K562 (cell line): ENCODE results near the gene VKORC1. TPM values are rescaled to one million over a fixed set of nuclear protein-coding genes. Genes with fewer than 3 reads are reported as not detected.

Experiments used
- ARNT ChIP-seq, 2 experiments: fragments of 450-650 bp; IDR thresholded peaks; 2 replicates each; pipeline ENCODE4 v1.6.1; 2016; ENCODE audit warnings: mild to moderate bottlenecking in 1 of 2
- ASH1L ChIP-seq: fragments of 450-650 bp; IDR thresholded peaks from 2 replicates; pipeline ENCODE4 v1.6.1; 2018; ENCODE audit warnings: borderline replicate concordance, mild to moderate bottlenecking, low read depth; ENCODE audit not compliant: partially characterized antibody
- DNMT1 ChIP-seq: fragments of 450-650 bp; IDR thresholded peaks from 2 replicates; pipeline ENCODE4 v1.6.1; 2016; ENCODE audit warnings: antibody characterized with exemption, mild to moderate bottlenecking
- E2F3 ChIP-seq: fragments of 250-450 bp; sonication (Bioruptor Pico); IDR thresholded peaks from 2 replicates; pipeline ENCODE4 v1.4.0; 2020; ENCODE audit warnings: mild to moderate bottlenecking
- FOXJ3 ChIP-seq: sonication (generic); formaldehyde crosslinking; IDR thresholded peaks from 2 replicates; pipeline ENCODE4 v1.4.0; 2020; ENCODE audit warnings: mild to moderate bottlenecking, missing genetic modification reagents
- GATA2 ChIP-seq: sonication (generic); formaldehyde crosslinking; IDR thresholded peaks from 2 replicates; pipeline ENCODE4 v1.4.0; 2020; ENCODE audit warnings: mild to moderate bottlenecking, missing genetic modification reagents
- HMGN3 ChIP-seq: IDR thresholded peaks from 2 replicates; pipeline ENCODE4 v1.6.1; 2011; ENCODE audit warnings: borderline replicate concordance, low read depth, mild to moderate bottlenecking, mixed read lengths, low read length; ENCODE audit not compliant: insufficient read length; ENCODE audit errors: extremely low read depth
- ID3 ChIP-seq, 2 experiments: fragments of 250-450 bp in 1 of 2; fragments of 450-650 bp in 1 of 2; sonication (Bioruptor Pico) in 1 of 2; IDR thresholded peaks; 2 replicates each; pipeline versions ENCODE4 v1.6.1 to v1.8.0; 2016 to 2021; ENCODE audit warnings: mild to moderate bottlenecking in 2 of 2, moderate library complexity in 2 of 2, missing compliant biosample characterization in 1 of 2, missing genetic modification characterization in 1 of 2
- LARP7 ChIP-seq: fragments of 450-650 bp; IDR thresholded peaks from 2 replicates; pipeline ENCODE4 v1.6.1; 2016
- MAFG ChIP-seq: fragments of 450-650 bp; conservative IDR thresholded peaks from 2 replicates; pipeline ENCODE4 v1.6.1; 2016; ENCODE audit warnings: missing genetic modification characterization, missing compliant biosample characterization
- MLLT1 ChIP-seq, 2 experiments: fragments of 450-650 bp; IDR thresholded peaks; 2 replicates each; pipeline ENCODE4 v1.6.1; 2016
- NFIC ChIP-seq: fragments of 450-650 bp; IDR thresholded peaks from 2 replicates; pipeline ENCODE4 v1.6.1; 2017; ENCODE audit warnings: mild to moderate bottlenecking, inconsistent platforms
- NFRKB ChIP-seq: fragments of 450-650 bp; IDR thresholded peaks from 2 replicates; pipeline ENCODE4 v1.6.1; 2016; ENCODE audit warnings: low read depth
- RCOR1 ChIP-seq, 2 experiments: IDR thresholded peaks; 2 replicates each; pipeline ENCODE4 v1.6.1; 2012; ENCODE audit warnings: low read depth in 2 of 2, low read length in 2 of 2, borderline replicate concordance in 1 of 2, improper control_type of control experiment in 1 of 2
- XRCC3 ChIP-seq: fragments of 450-650 bp; IDR thresholded peaks from 2 replicates; pipeline ENCODE4 v1.6.1; 2017; ENCODE audit warnings: mild to moderate bottlenecking, moderate library complexity
- ZKSCAN3 ChIP-seq: fragments of 250-450 bp; sonication (Bioruptor Pico); IDR thresholded peaks from 2 replicates; pipeline ENCODE4 v1.4.0; 2020
- ZNF23 ChIP-seq: fragments of 250-450 bp; sonication (Bioruptor Pico); IDR thresholded peaks from 2 replicates; pipeline ENCODE4 v1.4.0; 2020; ENCODE audit warnings: mild to moderate bottlenecking
- ZNF239 ChIP-seq: fragments of 250-450 bp; sonication (Bioruptor Pico); IDR thresholded peaks from 2 replicates; pipeline ENCODE4 v1.4.0; 2020; ENCODE audit warnings: mild to moderate bottlenecking
- ZNF282 ChIP-seq: sonication (generic); formaldehyde crosslinking; IDR thresholded peaks from 2 replicates; pipeline ENCODE4 v1.8.1; 2023; ENCODE audit warnings: missing genetic modification reagents
- ZNF3 ChIP-seq: fragments of 250-450 bp; sonication (Bioruptor Pico); IDR thresholded peaks from 2 replicates; pipeline ENCODE4 v1.5.0; 2021; ENCODE audit warnings: mild to moderate bottlenecking, moderate library complexity
- ZNF354B ChIP-seq: fragments of 250-450 bp; sonication (Bioruptor Pico); IDR thresholded peaks from 2 replicates; pipeline ENCODE4 v1.4.0; 2020
- ZNF75A ChIP-seq: fragments of 450-650 bp; formaldehyde crosslinking; IDR thresholded peaks from 2 replicates; pipeline ENCODE4 v1.4.0; 2020; ENCODE audit warnings: mild to moderate bottlenecking
- ZNF764 ChIP-seq: fragments of 250-450 bp; sonication (Bioruptor Pico); IDR thresholded peaks from 2 replicates; pipeline ENCODE4 v1.4.0; 2020; ENCODE audit warnings: low read depth, mild to moderate bottlenecking, moderate library complexity
- polyA plus RNA-seq, 8 experiments: library from polyadenylated mRNA; depleted of rRNA in 4 of 8; stranded (reverse) in 5 of 8; unstranded in 3 of 8; fragments of >200 nt; fragmentation: Nextera tagmentation in 2 of 8; fragmentation: Illumina TruSeq in 1 of 8; extraction: Ambion mirVana in 2 of 8; extraction: Trizol in 1 of 8; gene quantifications; 2 replicates each; pipeline versions ENCODE4 v1.2.1 to v1.2.3, GENCODE V29; 2011 to 2014; ENCODE audit warnings: inconsistent platforms in 1 of 8, missing spikeins in 1 of 8
- total RNA-seq, 7 experiments: library from RNA; depleted of rRNA in 6 of 7; stranded (reverse); fragments of >200 nt in 6 of 7; fragmentation: Illumina TruSeq in 2 of 7; extraction: Trizol in 2 of 7; gene quantifications; 2 replicates each; pipeline versions ENCODE4 v1.2.1 to v1.2.3, GENCODE V29; 2011 to 2021; ENCODE audit warnings: low replicate concordance in 1 of 7
- TF ChIP-seq, protein P1 (sequence below): sonication (generic); formaldehyde crosslinking; IDR thresholded peaks from 2 replicates; pipeline ENCODE4 v1.8.0; 2022; ENCODE audit warnings: mild to moderate bottlenecking, missing genetic modification reagents, borderline replicate concordance
- TF ChIP-seq, protein P2 (sequence below): fragments of 450-650 bp; IDR thresholded peaks from 2 replicates; pipeline ENCODE4 v1.6.1; 2016

The VKORC1 gene
- total and polyA plus RNA-seq, 9 of the 15 experiments (the other 6 are each of a cell fraction or from before 2014, with no cell fraction given): 30.0 to 119 (median 62.1) TPM

GRCh38 chr16:31073970-31074813 lies 20.4 kb downstream of the VKORC1 start, which contains the start of the genes ZNF646 and ZNF668 (continued):
- TF ChIP-seq ZKSCAN3: no peak
- TF ChIP-seq ARNT (IDR thresholded peaks at IDR 0.05): peak in 1 of 2 experiments; percentile 55; a peak in 1 of 4 replicates
- TF ChIP-seq, protein P1, sequence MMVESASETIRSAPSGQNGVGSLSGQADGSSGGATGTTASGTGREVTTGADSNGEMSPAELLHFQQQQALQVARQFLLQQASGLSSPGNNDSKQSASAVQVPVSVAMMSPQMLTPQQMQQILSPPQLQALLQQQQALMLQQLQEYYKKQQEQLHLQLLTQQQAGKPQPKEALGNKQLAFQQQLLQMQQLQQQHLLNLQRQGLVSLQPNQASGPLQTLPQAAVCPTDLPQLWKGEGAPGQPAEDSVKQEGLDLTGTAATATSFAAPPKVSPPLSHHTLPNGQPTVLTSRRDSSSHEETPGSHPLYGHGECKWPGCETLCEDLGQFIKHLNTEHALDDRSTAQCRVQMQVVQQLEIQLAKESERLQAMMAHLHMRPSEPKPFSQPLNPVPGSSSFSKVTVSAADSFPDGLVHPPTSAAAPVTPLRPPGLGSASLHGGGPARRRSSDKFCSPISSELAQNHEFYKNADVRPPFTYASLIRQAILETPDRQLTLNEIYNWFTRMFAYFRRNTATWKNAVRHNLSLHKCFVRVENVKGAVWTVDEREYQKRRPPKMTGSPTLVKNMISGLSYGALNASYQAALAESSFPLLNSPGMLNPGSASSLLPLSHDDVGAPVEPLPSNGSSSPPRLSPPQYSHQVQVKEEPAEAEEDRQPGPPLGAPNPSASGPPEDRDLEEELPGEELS (CRISPR knock-in tag): peak; percentile 56; the same call in 1 of the 2 replicates
- TF ChIP-seq, protein P2, sequence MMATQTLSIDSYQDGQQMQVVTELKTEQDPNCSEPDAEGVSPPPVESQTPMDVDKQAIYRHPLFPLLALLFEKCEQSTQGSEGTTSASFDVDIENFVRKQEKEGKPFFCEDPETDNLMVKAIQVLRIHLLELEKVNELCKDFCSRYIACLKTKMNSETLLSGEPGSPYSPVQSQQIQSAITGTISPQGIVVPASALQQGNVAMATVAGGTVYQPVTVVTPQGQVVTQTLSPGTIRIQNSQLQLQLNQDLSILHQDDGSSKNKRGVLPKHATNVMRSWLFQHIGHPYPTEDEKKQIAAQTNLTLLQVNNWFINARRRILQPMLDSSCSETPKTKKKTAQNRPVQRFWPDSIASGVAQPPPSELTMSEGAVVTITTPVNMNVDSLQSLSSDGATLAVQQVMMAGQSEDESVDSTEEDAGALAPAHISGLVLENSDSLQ: peak; percentile 89
- TF ChIP-seq ID3 (CRISPR knock-in tag; IDR thresholded peaks at IDR 0.05): no peak
- TF ChIP-seq ID3 (tag; IDR thresholded peaks at IDR 0.05): no peak
- TF ChIP-seq ZNF354B (CRISPR knock-in tag): no peak
- TF ChIP-seq MLLT1 (IDR thresholded peaks at IDR 0.05): 0 out of 4 replicates have a peak, but pooled peaks of 1 of the 2 experiments have one; percentile 14
- no peak for TF ChIP-seq XRCC3
- no peak for TF ChIP-seq ZNF3 (CRISPR knock-in tag)
- TF ChIP-seq HMGN3: peak; percentile 65
- no peak for TF ChIP-seq ZNF282 (CRISPR knock-in tag)
- no peak for TF ChIP-seq ZNF239 (CRISPR knock-in tag)
- 0 out of 2 replicates have a peak, but pooled peaks have one; percentile 50 for TF ChIP-seq E2F3 (CRISPR knock-in tag)
- no peak for TF ChIP-seq FOXJ3 (CRISPR knock-in tag)
- TF ChIP-seq GATA2 (CRISPR knock-in tag): no peak
- TF ChIP-seq ZNF23 (CRISPR knock-in tag): no peak
- 0 out of 2 replicates have a peak, but pooled peaks have one; percentile 19 for TF ChIP-seq ZNF764 (CRISPR knock-in tag)
- peak; percentile 58 for TF ChIP-seq ASH1L
- no peak for TF ChIP-seq RCOR1 (IDR thresholded peaks at IDR 0.05; ENCODE audit: borderline replicate concordance in 1 of 2, low read depth in 2 of 2, low read length in 2 of 2)
- TF ChIP-seq ZNF75A (CRISPR knock-in tag): no peak
- peak; percentile 68 for TF ChIP-seq NFIC
- no peak for TF ChIP-seq LARP7
- TF ChIP-seq MAFG: no peak
- TF ChIP-seq NFRKB: peak; percentile 40; the same call in 1 of the 2 replicates
- 0 out of 2 replicates have a peak, but pooled peaks have one; percentile 63 for TF ChIP-seq DNMT1
